Measurements from ENCODE around the gene TMOD4.

The TMOD4 gene

GRCh38 chr1:151187205-151187604 lies 11.4 kb upstream of the TMOD4 start:
- no peaks in the 10 kb centered on the region for H3K27me3 ChIP-seq (replicated peaks; ENCODE audit: control insufficient read depth, insufficient read depth, low read length)
- no peak overlapping the region for H3K4me3 ChIP-seq (replicated peaks; ENCODE audit: low read depth, low read length)
- no peak for DNase-seq (ENCODE audit: extremely low read depth, insufficient read length)
- no peak for TF ChIP-seq CTCF (IDR thresholded peaks at IDR 0.05; ENCODE audit: insufficient read depth, low read length, poor library complexity, severe bottlenecking)
- H3K36me3 ChIP-seq (ENCODE audit: control insufficient read depth, insufficient read depth, low read length), result peaks cover 11% of the 10 kb centered on the region

- H3K27me3 ChIP-seq (replicated peaks; ENCODE audit: control insufficient read depth, insufficient read depth, low read length), result no peaks in the 10 kb centered on the region
Observed at GRCh38 chr1:151184211-151184610, 8.4 kb upstream of the TMOD4 start.

GRCh38 chr1:151176514-151177045 lies 799 bp upstream of the TMOD4 start:
- Histone ChIP-seq H3K4me3 (replicated peaks; ENCODE audit: low read depth, low read length) (no peak overlapping the region), H3K36me3 (ENCODE audit: control insufficient read depth, insufficient read depth, low read length) (peaks cover 21% of the 10 kb centered on the region), H3K27me3 (replicated peaks; ENCODE audit: control insufficient read depth, insufficient read depth, low read length) (no peaks in the 10 kb centered on the region)
- no peak for DNase-seq (ENCODE audit: extremely low read depth, insufficient read length)
- TF ChIP-seq CTCF (IDR thresholded peaks at IDR 0.05; ENCODE audit: insufficient read depth, low read length, poor library complexity, severe bottlenecking), result no peak

More at GRCh38 chr1:151184211-151184610, 8.4 kb upstream of the TMOD4 start:
- DNase-seq (ENCODE audit: extremely low read depth, insufficient read length), result no peak
- Histone ChIP-seq H3K4me3 (replicated peaks; ENCODE audit: low read depth, low read length) (no peak overlapping the region), H3K36me3 (ENCODE audit: control insufficient read depth, insufficient read depth, low read length) (peaks cover 18% of the 10 kb centered on the region)
- TF ChIP-seq CTCF (IDR thresholded peaks at IDR 0.05; ENCODE audit: insufficient read depth, low read length, poor library complexity, severe bottlenecking), result no peak

GRCh38 chr1:151175041-151175741 lies 590 bp downstream of the TMOD4 start:
- Histone ChIP-seq H3K36me3 (ENCODE audit: control insufficient read depth, insufficient read depth, low read length) (peaks cover 23% of the 10 kb centered on the region), H3K27me3 (replicated peaks; ENCODE audit: control insufficient read depth, insufficient read depth, low read length) (no peaks in the 10 kb centered on the region), H3K4me3 (replicated peaks; ENCODE audit: low read depth, low read length) (no peak overlapping the region)
- no peak for DNase-seq (ENCODE audit: extremely low read depth, insufficient read length)
- no peak for TF ChIP-seq CTCF (IDR thresholded peaks at IDR 0.05; ENCODE audit: insufficient read depth, low read length, poor library complexity, severe bottlenecking)

GRCh38 chr1:151171190-151171589 lies 4.6 kb downstream of the TMOD4 start:
- peaks cover 19% of the 10 kb centered on the region for H3K36me3 ChIP-seq (ENCODE audit: control insufficient read depth, insufficient read depth, low read length)
- H3K4me3 ChIP-seq (replicated peaks; ENCODE audit: low read depth, low read length), result no peak overlapping the region
- no peak for TF ChIP-seq CTCF (IDR thresholded peaks at IDR 0.05; ENCODE audit: insufficient read depth, low read length, poor library complexity, severe bottlenecking)
- no peaks in the 10 kb centered on the region for H3K27me3 ChIP-seq (replicated peaks; ENCODE audit: control insufficient read depth, insufficient read depth, low read length)
- no peak for DNase-seq (ENCODE audit: extremely low read depth, insufficient read length)
